NCI-H446 treated with DMSO at 0.1 percent for 48 hours (cell line): ENCODE results near the gene ADRA1B.
A peak's percentile ranks its signal among the peaks of the same experiment; 100 is the strongest.
"Not testable (repeated sequence)": the region's sequence is repeated elsewhere in the genome, so short reads cannot be mapped to it uniquely, and the experiment has no call there.

Experiments used
- DNase-seq: peaks from one replicate; lab custom pipeline; 2025; lab: John Stamatoyannopoulos, UW

The ADRA1B gene

GRCh38 chr5:159929176-159929575, 12.9 kb downstream of the ADRA1B start:
- DNase-seq, result no peak

- no peak for DNase-seq
These were observed 17.5 kb downstream of the ADRA1B start for GRCh38 chr5:159933531-159934485.

- no peak for DNase-seq
These were observed 19.7 kb downstream of the ADRA1B start for GRCh38 chr5:159935946-159936345.

GRCh38 chr5:159936686-159937329, 20.5 kb downstream of the ADRA1B start:
- no peak for DNase-seq

- DNase-seq, result no peak
These were observed 21.3 kb downstream of the ADRA1B start for GRCh38 chr5:159937580-159937979.

- DNase-seq, result no peak
These were observed 27.0 kb downstream of the ADRA1B start for GRCh38 chr5:159943326-159943725.

GRCh38 chr5:159944056-159944600, 27.8 kb downstream of the ADRA1B start:
- no peak for DNase-seq

- no peak for DNase-seq
These were observed 29.1 kb downstream of the ADRA1B start for GRCh38 chr5:159945359-159945758.

- peak; percentile 37 for DNase-seq
These were observed 31.6 kb downstream of the ADRA1B start for GRCh38 chr5:159947708-159948358.

GRCh38 chr5:159951387-159951786, 35.1 kb downstream of the ADRA1B start:
- DNase-seq, result no peak

- DNase-seq, result no peak
These were observed 35.6 kb downstream of the ADRA1B start for GRCh38 chr5:159951834-159952233.

GRCh38 chr5:159953609-159954008, 37.3 kb downstream of the ADRA1B start:
- DNase-seq, result no peak

GRCh38 chr5:159955056-159955624, 38.9 kb downstream of the ADRA1B start:
- DNase-seq, result no peak

- DNase-seq, result no peak
These were observed 39.8 kb downstream of the ADRA1B start for GRCh38 chr5:159956074-159956473.

GRCh38 chr5:159961176-159962160, 45.2 kb downstream of the ADRA1B start:
- DNase-seq, result no peak

- DNase-seq, result no peak
These were observed 45.9 kb downstream of the ADRA1B start for GRCh38 chr5:159962214-159962613.

- no peak for DNase-seq
These were observed 47.7 kb downstream of the ADRA1B start for GRCh38 chr5:159963935-159964334.

GRCh38 chr5:159965031-159965837, 49.0 kb downstream of the ADRA1B start:
- no peak for DNase-seq

GRCh38 chr5:159965838-159966128, 49.5 kb downstream of the ADRA1B start:
- DNase-seq, result not testable (repeated sequence)

- DNase-seq, result no peak
These were observed 53.7 kb downstream of the ADRA1B start for GRCh38 chr5:159969966-159970365.
